Neural cell (in vitro differentiated cells): ENCODE data around the gene ZNF22.

ENCODE experiments used
- CTCF ChIP-seq: fragments of 450-650 bp; IDR thresholded peaks from 2 replicates; pipeline ENCODE4 v1.5.1; 2014; ENCODE audit warnings: antibody characterized with exemption, mild to moderate bottlenecking, moderate library complexity; ENCODE audit not compliant: poor library complexity, severe bottlenecking
- EZH2 ChIP-seq: fragments of 200-600, 300-800 bp; shearing (Covaris generic), sonication (generic); IDR thresholded peaks from 2 replicates; pipeline ENCODE4 v1.6.1; 2014; ENCODE audit warnings: antibody characterized with exemption, low read length, borderline replicate concordance, mild to moderate bottlenecking; ENCODE audit not compliant: insufficient read depth, poor library complexity, severe bottlenecking
- POLR2AphosphoS5 ChIP-seq: IDR thresholded peaks from 2 replicates; pipeline ENCODE4 v1.6.1; 2012
- RAD21 ChIP-seq: fragments of 450-650 bp; conservative IDR thresholded peaks from 2 replicates; pipeline ENCODE4 v1.6.1; 2014; ENCODE audit warnings: antibody characterized with exemption, mild to moderate bottlenecking, moderate library complexity

GRCh38 chr10:44997105-44997748 is 3.5 kb upstream of the ZNF22 start:
- TF ChIP-seq EZH2 (no peak), RAD21 (no peak), POLR2AphosphoS5 (no peak), CTCF (no peak)
